OCI-LY3 (cell line): Measurements from ENCODE around the gene CAV1.
A peak's percentile ranks its signal among the peaks of the same experiment; 100 is the strongest.

Experiments used
- H2AFZ ChIP-seq: fragments of 200-600, 300-600 bp; shearing (Covaris generic); 2 replicates; pipeline ENCODE4 v1.6.0; 2014; ENCODE audit warnings: antibody characterized with exemption, low read depth, low read length
- H3K27ac ChIP-seq: fragments of 200-600, 300-600 bp; sonication (generic); 2 replicates; pipeline ENCODE4 v1.5.1; 2014; ENCODE audit warnings: mild to moderate bottlenecking, low read length, moderate library complexity, mixed read lengths
- H3K27me3 ChIP-seq: fragments of 200-600, 300-600 bp; sonication (generic); 2 replicates; pipeline ENCODE4 v1.6.1; 2014; ENCODE audit warnings: low read depth, low read length, mixed read lengths
- H3K36me3 ChIP-seq: fragments of 200-600, 300-600 bp; sonication (generic); replicated peaks from 2 replicates; pipeline ENCODE3; 2014; ENCODE audit warnings: low read depth, low read length, mixed read lengths
- H3K4me1 ChIP-seq: fragments of 300-600, 200-600 bp; sonication (generic); 2 replicates; pipeline ENCODE4 v1.6.1; 2014; ENCODE audit warnings: low read length, mixed read lengths
- H3K4me2 ChIP-seq: fragments of 200-600, 300-600 bp; sonication (generic); 2 replicates; pipeline ENCODE4 v1.6.1; 2014; ENCODE audit warnings: low read length, mixed read lengths
- H3K4me3 ChIP-seq: fragments of 300-600, 200-600 bp; sonication (generic); 2 replicates; pipeline ENCODE4 v1.5.1; 2014; ENCODE audit warnings: antibody characterized with exemption, mild to moderate bottlenecking, low read length, moderate library complexity
- H3K79me2 ChIP-seq: fragments of 300-600, 200-600 bp; shearing (Covaris generic); 2 replicates; pipeline ENCODE4 v1.6.1; 2014; ENCODE audit warnings: mild to moderate bottlenecking, low read length, mixed read lengths
- H3K9ac ChIP-seq: fragments of 300-600, 200-600 bp; shearing (Covaris generic); 2 replicates; pipeline ENCODE4 v1.6.0; 2014; ENCODE audit warnings: mild to moderate bottlenecking, low read length, moderate library complexity
- H3K9me3 ChIP-seq: fragments of 200-600, 300-600 bp; shearing (Covaris generic); 2 replicates; pipeline ENCODE4 v1.6.1; 2014; ENCODE audit warnings: low read length, mixed read lengths; ENCODE audit not compliant: insufficient read depth
- H4K20me1 ChIP-seq: fragments of 200-600, 300-600 bp; sonication (generic); 2 replicates; pipeline ENCODE4 v1.6.1; 2016; ENCODE audit warnings: low read length, mixed read lengths; ENCODE audit not compliant: insufficient read depth
- CTCF ChIP-seq: fragments of 200-600, 300-600 bp; sonication (generic); IDR thresholded peaks from 2 replicates; pipeline ENCODE4 v1.5.1; 2014; ENCODE audit warnings: antibody characterized with exemption, low read length, low read depth
- EZH2phosphoT487 ChIP-seq: fragments of 200-600 bp; shearing (Covaris generic); IDR thresholded peaks from 2 replicates; pipeline ENCODE4 v1.6.1; 2018; ENCODE audit warnings: antibody characterized with exemption, mixed run types, low read depth

Gene CAV1

GRCh38 chr7:116518961-116519360 lies 5.9 kb upstream of the CAV1 start:
- Histone ChIP-seq H4K20me1 (no peaks in the 10 kb centered on the region), H3K4me2 (no peak overlapping the region), H3K4me1 (peaks cover 6% of the 10 kb centered on the region; the same call in 1 of the 2 replicates), H2AFZ (no peak overlapping the region), H3K27me3 (peaks cover 8% of the 10 kb centered on the region), H3K27ac (no peak overlapping the region), H3K9ac (no peak overlapping the region), H3K9me3 (no peaks in the 10 kb centered on the region), H3K79me2 (no peaks in the 10 kb centered on the region), H3K36me3 (no peaks in the 10 kb centered on the region), H3K4me3 (no peak overlapping the region)
- TF ChIP-seq EZH2phosphoT487: no peak
- TF ChIP-seq CTCF: no peak

GRCh38 chr7:116521046-116521664 lies 3.7 kb upstream of the CAV1 start:
- Histone ChIP-seq H3K27me3 (peaks cover 11% of the 10 kb centered on the region), H3K79me2 (no peaks in the 10 kb centered on the region; the same call in 1 of the 2 replicates), H3K9ac (no peak overlapping the region), H4K20me1 (no peaks in the 10 kb centered on the region), H3K4me2 (no peak overlapping the region), H3K4me3 (no peak overlapping the region), H2AFZ (no peak overlapping the region), H3K27ac (no peak overlapping the region), H3K9me3 (no peaks in the 10 kb centered on the region), H3K4me1 (peaks cover 8% of the 10 kb centered on the region; the same call in 1 of the 2 replicates), H3K36me3 (no peaks in the 10 kb centered on the region)
- TF ChIP-seq CTCF (no peak), EZH2phosphoT487 (no peak)

GRCh38 chr7:116522247-116522646 lies 2.6 kb upstream of the CAV1 start:
- Histone ChIP-seq H3K4me1 (peaks cover 17% of the 10 kb centered on the region), H3K4me3 (no peak overlapping the region), H4K20me1 (no peaks in the 10 kb centered on the region), H3K79me2 (peaks cover 3% of the 10 kb centered on the region; the same call in 1 of the 2 replicates), H3K9me3 (no peaks in the 10 kb centered on the region), H3K9ac (no peak overlapping the region), H3K4me2 (no peak overlapping the region), H3K27ac (no peak overlapping the region), H3K36me3 (peaks cover 2% of the 10 kb centered on the region), H3K27me3 (peaks cover 11% of the 10 kb centered on the region), H2AFZ (no peak overlapping the region)
- TF ChIP-seq EZH2phosphoT487 (no peak), CTCF (no peak)

- Histone ChIP-seq H3K9ac (peak overlapping the region; percentile 10; the same call in 1 of the 2 replicates), H3K27ac (no peak overlapping the region), H3K27me3 (peaks cover 11% of the 10 kb centered on the region), H3K4me3 (peak overlapping the region; percentile 96), H3K79me2 (peaks cover 3% of the 10 kb centered on the region; the same call in 1 of the 2 replicates), H3K4me1 (peaks cover 29% of the 10 kb centered on the region), H4K20me1 (no peaks in the 10 kb centered on the region), H2AFZ (no peak overlapping the region), H3K9me3 (no peaks in the 10 kb centered on the region), H3K4me2 (peak overlapping the region; percentile 98), H3K36me3 (peaks cover 8% of the 10 kb centered on the region)
- TF ChIP-seq EZH2phosphoT487: no peak
- TF ChIP-seq CTCF: no peak
Observed at GRCh38 chr7:116524221-116524608, 621 bp upstream of the CAV1 start.
